Astrocyte of the hippocampus (primary cell): ENCODE measurements around the gene CKLF.
"Not testable (repeated sequence)": the region's sequence is repeated elsewhere in the genome, so short reads cannot be mapped to it uniquely, and the experiment has no call there.

Experiments
- DNase-seq: peaks from one replicate; pipeline ENCODE4 v3.0.0; 2011; ENCODE audit warnings: low read depth, low spot score

The CKLF gene

GRCh38 chr16:66542396-66542795, 10.0 kb upstream of the CKLF start:
- no peak for DNase-seq

GRCh38 chr16:66543541-66543940, 8.8 kb upstream of the CKLF start:
- DNase-seq, result no peak

- no peak for DNase-seq
Measured at GRCh38 chr16:66544016-66544757, 8.2 kb upstream of the CKLF start.

GRCh38 chr16:66547101-66547989, 5.0 kb upstream of the CKLF start:
- no peak for DNase-seq

GRCh38 chr16:66548068-66548467, 4.3 kb upstream of the CKLF start:
- DNase-seq, result no peak

- no peak for DNase-seq
Measured at GRCh38 chr16:66548868-66549267, 3.5 kb upstream of the CKLF start.

GRCh38 chr16:66549284-66550131, 2.9 kb upstream of the CKLF start, which contains the start of gene TK2:
TK2 (minus strand) TSS chr16:66550122; CDS start chr16:66550061, 61 bp downstream.
- peak; percentile 88 for DNase-seq

- no peak for DNase-seq
Measured at GRCh38 chr16:66551348-66551759, 1.0 kb upstream of the CKLF start.

- no peak for DNase-seq
Measured at GRCh38 chr16:66551788-66552285, 539 bp upstream of the CKLF start.

GRCh38 chr16:66553223-66553622, 847 bp downstream of the CKLF start:
- no peak for DNase-seq

- DNase-seq, result no peak
Measured at GRCh38 chr16:66554021-66554420, 1.6 kb downstream of the CKLF start.

- DNase-seq, result no peak
Measured at GRCh38 chr16:66554495-66554894, 2.1 kb downstream of the CKLF start.

GRCh38 chr16:66560107-66560506, 7.7 kb downstream of the CKLF start:
- no peak for DNase-seq

GRCh38 chr16:66561381-66562080, 9.2 kb downstream of the CKLF start:
- no peak for DNase-seq

GRCh38 chr16:66562409-66562808, 10.0 kb downstream of the CKLF start:
- no peak for DNase-seq

- DNase-seq, result no peak
Measured at GRCh38 chr16:66562986-66563385, 10.6 kb downstream of the CKLF start.

GRCh38 chr16:66563574-66564334, 11.4 kb downstream of the CKLF start:
- no peak for DNase-seq

- no peak for DNase-seq
Measured at GRCh38 chr16:66566051-66566901, 13.9 kb downstream of the CKLF start, which contains the start of gene CMTM1. CMTM1 (plus strand) TSS chr16:66566439; CDS start chr16:66566514, 75 bp downstream.

GRCh38 chr16:66567270-66567669, 14.9 kb downstream of the CKLF start:
- DNase-seq, result not testable (repeated sequence)
